SKM-1 treated with dmso at 0.1 percent for 144 hours (cell line): ENCODE results near the gene TMCC3.

Experiments
- DNase-seq: peaks from one replicate; lab custom pipeline; 2025; ENCODE audit not compliant: unreplicated experiment; lab: John Stamatoyannopoulos, UW

TMCC3 gene

DNA sequence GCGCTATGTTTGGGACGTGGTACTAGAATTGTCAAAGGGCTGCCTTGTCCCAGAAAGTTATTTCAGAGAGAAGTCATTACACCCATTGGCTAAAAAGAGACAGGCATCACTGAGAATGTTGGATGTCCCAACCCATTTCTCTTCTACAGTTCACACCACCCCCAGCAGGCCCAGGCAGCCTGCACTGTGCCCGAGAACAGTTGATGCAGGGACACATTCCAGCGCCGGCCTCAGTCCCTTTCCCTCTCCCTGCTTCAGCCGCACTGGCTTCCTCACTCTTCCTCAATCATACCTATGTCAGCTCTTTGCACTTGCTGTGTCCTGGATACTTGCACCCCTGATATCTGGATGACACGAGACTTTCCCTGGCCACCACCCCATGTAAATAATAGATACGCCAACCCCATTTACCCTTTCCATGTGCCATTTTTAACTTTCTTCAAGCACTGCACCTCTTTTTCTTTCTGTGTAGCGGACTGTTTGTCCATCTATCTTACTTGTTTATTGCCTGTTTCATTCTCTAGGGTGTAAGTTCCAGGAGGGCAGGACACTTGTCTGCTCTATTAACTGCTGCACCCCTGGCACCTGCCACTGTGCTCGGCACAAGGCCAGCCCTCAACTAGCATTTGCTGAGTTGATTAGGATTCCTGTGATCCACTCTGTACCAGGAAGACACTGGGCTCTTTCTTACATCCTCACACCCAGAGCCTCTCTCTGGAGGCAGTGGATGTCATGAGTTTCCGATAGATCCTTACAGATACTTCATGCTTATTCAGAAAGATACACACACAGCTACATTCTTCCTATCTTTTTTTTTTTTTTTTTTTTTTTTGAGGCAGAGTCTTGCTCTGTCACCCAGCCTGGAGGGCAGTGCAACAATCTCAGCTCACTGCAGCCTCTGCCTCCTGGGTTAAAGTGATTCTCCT, 114.1 kb downstream of the TMCC3 start:
- DNase-seq: no peak

DNA sequence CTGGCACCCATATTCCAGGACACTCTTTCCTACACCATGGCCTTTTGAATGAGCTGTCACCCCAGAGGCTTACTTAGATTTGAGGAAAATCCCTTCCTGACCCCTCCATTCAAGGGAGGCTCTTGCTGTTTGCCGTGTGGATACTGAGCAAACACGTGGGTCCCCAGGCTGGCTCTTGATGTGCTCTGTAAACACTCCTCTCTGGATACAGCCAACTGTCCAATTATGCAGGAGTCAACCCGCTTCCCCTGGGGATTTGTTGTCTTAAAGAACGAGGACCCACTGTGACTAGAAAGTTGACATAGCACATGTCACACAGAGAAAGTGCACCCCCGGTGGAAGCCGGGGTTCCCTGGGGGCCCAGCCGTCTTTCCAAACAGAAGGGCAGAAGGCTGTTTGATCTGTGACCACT, 114.8 kb downstream of the TMCC3 start:
- no peak for DNase-seq

DNA sequence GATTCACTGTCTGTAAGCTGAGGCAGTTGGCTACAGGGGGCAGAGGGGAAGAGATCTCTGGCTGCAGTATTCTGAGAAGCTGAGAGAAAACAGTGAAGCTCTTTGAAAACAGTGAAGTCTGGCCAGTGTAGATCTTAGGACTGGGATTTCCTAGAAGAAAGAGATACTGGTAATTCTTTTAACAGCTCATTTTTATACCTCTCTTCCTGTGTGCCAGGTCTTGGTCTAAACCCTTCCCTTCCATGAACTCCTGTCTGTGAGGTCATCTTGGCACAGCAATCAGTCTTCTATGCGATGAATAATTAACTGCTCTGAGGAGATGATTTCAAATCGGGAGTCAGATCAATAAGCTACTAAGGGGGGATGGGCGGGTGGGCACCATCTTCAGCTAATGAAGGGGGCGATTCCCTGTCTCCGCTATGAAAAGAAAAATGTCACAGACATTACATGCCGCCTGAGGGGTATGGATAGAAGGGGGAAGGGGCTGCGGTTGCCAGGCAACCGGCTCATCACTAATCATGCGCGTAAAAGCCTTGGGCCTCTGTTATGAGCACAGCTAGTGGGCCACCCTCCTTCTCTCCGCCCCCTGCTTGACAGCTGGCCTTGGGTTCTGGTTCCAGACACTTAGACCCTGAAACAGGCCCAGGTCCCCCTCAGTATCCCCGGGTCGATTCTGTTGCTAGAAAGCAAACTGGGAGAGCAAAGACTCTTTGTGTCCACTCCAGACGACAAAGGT, 115.4 kb downstream of the TMCC3 start:
- no peak for DNase-seq

DNA sequence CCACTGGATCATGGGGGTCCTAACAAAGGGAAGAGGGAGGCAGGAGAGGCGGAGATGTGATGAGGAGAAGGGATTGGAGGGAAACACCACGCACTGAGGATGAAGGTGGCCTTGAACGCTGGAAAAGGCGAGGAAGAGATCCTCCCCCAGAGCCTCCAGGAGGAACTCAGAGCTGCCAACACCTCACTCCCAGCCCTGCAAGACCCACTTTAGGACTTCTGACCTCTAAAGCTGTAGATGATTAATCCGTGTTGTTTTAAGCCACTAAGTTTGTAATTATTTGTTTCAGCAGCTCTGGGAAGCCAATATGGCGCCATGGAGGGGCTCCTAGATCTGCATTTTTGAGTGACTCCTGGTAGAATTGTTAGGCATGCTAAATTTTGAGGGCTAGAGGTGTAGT, 116.1 kb downstream of the TMCC3 start:
- no peak for DNase-seq

DNA sequence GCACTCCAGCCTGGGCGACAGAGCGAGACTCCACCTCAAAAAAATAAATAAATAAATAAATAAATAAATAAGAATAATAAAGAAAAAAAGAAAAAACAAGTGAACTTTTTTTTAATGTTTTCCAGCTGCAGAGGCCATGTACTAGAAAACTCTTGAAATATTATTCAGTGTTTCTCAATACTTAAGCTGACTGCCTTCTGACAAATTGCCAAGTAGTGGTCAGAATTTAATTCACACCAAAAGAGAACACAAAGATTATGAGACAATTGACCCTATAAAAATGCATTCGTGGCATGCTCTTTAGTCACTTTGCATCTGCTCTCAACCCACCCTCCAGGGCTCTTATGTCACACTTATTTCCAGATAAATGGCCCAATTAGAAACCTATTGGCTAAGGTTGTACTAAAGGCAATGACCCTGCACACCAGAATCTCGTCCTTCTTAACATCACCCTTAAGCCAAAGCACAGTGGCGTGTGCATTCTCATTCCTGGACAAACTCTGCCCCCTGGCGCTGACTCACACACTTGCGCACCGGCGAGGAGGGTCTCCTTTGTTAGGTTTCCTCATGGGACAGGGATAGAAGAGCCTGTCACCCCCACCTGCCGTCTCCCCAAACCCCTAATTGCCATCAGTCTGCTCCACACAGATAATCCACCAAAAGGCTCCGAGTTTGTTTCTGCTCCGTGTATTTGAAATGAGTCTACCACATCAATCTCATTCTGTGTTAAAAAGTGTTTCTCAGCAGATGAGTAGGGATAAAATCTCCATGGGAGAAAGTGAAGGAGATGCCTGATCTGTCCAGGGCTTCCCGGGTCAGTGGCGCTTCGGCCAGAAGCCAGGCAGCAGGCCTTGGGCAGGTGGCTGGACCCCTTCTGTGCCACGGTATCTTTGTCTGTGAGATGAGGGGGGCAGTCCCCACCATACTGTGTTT, 117.6 kb downstream of the TMCC3 start:
- DNase-seq: peak; percentile 45

DNA sequence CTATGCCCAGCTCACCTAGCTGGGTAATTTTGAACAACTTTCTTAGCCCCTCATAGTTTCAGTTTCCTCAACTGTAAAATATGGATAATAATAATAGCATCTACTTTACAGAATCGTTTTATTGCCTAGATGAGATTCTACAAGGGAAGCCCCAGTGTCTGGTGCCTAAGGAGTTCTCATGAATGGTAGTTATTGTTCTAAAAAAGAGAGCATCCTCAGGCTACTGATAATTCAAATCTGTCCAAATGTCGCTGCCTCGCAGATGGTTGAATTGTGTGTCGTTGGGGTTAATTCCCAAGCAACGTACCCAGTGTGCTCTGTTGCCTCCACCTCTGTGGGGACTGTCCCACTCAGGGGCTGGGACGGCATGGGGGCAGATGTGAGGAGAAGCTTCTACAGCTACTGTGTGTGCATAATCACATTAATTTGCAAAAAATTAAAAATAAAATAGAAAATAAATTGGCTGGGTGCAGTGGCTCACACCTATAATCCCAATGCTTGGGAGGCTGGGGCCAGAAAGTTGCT, 119.1 kb downstream of the TMCC3 start:
- no peak for DNase-seq

DNA sequence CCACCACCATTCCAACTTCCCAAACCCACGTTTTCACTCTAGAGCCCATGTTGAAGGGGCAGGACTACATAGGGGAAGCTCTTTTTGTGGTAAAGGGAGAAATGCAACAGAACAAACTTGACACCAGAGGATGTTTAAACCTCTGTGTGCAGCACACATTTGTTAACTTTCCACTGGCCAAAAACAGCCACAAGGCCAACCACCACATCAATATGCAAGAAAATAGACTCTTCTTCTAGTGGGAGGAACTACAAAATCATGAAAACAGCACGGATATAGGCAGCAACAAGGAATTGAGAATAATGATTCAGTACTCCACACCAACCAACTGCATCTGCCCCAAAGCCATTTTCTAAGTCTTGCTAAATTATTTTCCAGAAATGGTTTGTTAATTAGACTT, 124.4 kb downstream of the TMCC3 start:
- DNase-seq: no peak
